NT2/D1 (cell line): ENCODE data around the gene TFDP2.

ENCODE experiments used
- DNase-seq: peaks from one replicate; pipeline ENCODE4 v3.0.0-alpha.2; 2011; ENCODE audit warnings: low read depth, low spot score
- H3K27me3 ChIP-seq: 2 replicates; pipeline ENCODE4 v1.6.0; 2011; ENCODE audit warnings: mild to moderate bottlenecking; ENCODE audit not compliant: insufficient read length, insufficient read depth
- H3K36me3 ChIP-seq: 2 replicates; pipeline ENCODE4 v1.6.1; 2011; ENCODE audit warnings: mild to moderate bottlenecking, low read length, mixed read lengths; ENCODE audit not compliant: insufficient read depth, insufficient read length
- H3K4me1 ChIP-seq: 2 replicates; pipeline ENCODE4 v1.5.1; 2011; ENCODE audit not compliant: insufficient read depth, insufficient read length
- H3K4me3 ChIP-seq: 2 replicates; pipeline ENCODE4 v1.5.1; 2011; ENCODE audit warnings: low read depth; ENCODE audit not compliant: insufficient read length
- H3K9ac ChIP-seq: 2 replicates; pipeline ENCODE4 v1.6.0; 2011; ENCODE audit warnings: low read depth; ENCODE audit not compliant: insufficient read length
- H3K9me3 ChIP-seq: 2 replicates; pipeline ENCODE4 v1.5.1; 2011; ENCODE audit warnings: mild to moderate bottlenecking, low read length; ENCODE audit not compliant: insufficient read depth
- SUZ12 ChIP-seq: IDR thresholded peaks from 2 replicates; pipeline ENCODE4 v1.6.1; 2011; ENCODE audit not compliant: insufficient read length, insufficient read depth; ENCODE audit errors: extremely low read depth
- YY1 ChIP-seq: IDR thresholded peaks from 2 replicates; pipeline ENCODE4 v1.6.1; 2011; ENCODE audit not compliant: insufficient read length, insufficient read depth
- ZNF274 ChIP-seq: IDR thresholded peaks from 2 replicates; pipeline ENCODE4 v1.6.1; 2011; ENCODE audit warnings: mild to moderate bottlenecking, low read depth, low read length

TFDP2 gene

GRCh38 chr3:141942006-141942405, 207.3 kb downstream of the TFDP2 start:
- Histone ChIP-seq H3K9me3 (no peaks in the 10 kb centered on the region), H3K27me3 (no peaks in the 10 kb centered on the region), H3K36me3 (no peaks in the 10 kb centered on the region), H3K4me1 (peaks cover 5% of the 10 kb centered on the region), H3K4me3 (no peak overlapping the region), H3K9ac (no peak overlapping the region)
- TF ChIP-seq ZNF274 (no peak), SUZ12 (no peak), YY1 (no peak)
- no peak for DNase-seq

- no peaks in the 10 kb centered on the region for H3K27me3 ChIP-seq
- no peak for DNase-seq
- no peaks in the 10 kb centered on the region for H3K9me3 ChIP-seq
- peaks cover 5% of the 10 kb centered on the region for H3K4me1 ChIP-seq
- no peak overlapping the region for H3K9ac ChIP-seq
- no peak for TF ChIP-seq SUZ12
- TF ChIP-seq YY1, result no peak
- no peak for TF ChIP-seq ZNF274
- no peak overlapping the region for H3K4me3 ChIP-seq
- no peaks in the 10 kb centered on the region for H3K36me3 ChIP-seq
Measured at GRCh38 chr3:141941093-141941492, 208.3 kb downstream of the TFDP2 start.

- Histone ChIP-seq H3K4me3 (no peak overlapping the region), H3K9me3 (no peaks in the 10 kb centered on the region), H3K27me3 (no peaks in the 10 kb centered on the region), H3K36me3 (no peaks in the 10 kb centered on the region), H3K9ac (no peak overlapping the region), H3K4me1 (peaks cover 3% of the 10 kb centered on the region)
- TF ChIP-seq ZNF274 (no peak), YY1 (no peak), SUZ12 (no peak)
- no peak for DNase-seq
Measured at GRCh38 chr3:141940194-141940776, 209.1 kb downstream of the TFDP2 start.

DNA sequence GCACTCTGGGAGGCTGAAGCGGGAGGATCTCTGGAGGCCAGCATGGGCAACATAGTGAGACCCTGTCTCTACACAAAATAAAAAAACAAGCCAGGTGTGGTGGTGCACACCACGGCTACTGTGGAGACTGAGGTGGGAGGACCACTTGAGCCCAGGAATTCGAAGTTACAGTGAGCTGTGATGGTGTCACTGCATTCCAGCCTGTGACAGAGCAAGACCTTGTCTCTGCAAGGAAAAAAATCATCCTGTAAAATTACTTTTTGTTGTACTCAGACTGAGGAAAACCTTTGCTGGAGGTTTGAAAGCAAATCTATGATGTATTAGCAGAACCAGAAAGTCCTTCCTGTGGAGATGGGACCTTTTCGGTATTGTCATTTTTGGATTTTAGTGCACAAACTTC, 209.6 kb downstream of the TFDP2 start:
- Histone ChIP-seq H3K4me3 (no peak overlapping the region), H3K4me1 (peaks cover 3% of the 10 kb centered on the region), H3K9me3 (no peaks in the 10 kb centered on the region), H3K36me3 (no peaks in the 10 kb centered on the region), H3K9ac (no peak overlapping the region), H3K27me3 (no peaks in the 10 kb centered on the region)
- DNase-seq, result no peak
- TF ChIP-seq YY1 (no peak), SUZ12 (no peak), ZNF274 (no peak)

DNA sequence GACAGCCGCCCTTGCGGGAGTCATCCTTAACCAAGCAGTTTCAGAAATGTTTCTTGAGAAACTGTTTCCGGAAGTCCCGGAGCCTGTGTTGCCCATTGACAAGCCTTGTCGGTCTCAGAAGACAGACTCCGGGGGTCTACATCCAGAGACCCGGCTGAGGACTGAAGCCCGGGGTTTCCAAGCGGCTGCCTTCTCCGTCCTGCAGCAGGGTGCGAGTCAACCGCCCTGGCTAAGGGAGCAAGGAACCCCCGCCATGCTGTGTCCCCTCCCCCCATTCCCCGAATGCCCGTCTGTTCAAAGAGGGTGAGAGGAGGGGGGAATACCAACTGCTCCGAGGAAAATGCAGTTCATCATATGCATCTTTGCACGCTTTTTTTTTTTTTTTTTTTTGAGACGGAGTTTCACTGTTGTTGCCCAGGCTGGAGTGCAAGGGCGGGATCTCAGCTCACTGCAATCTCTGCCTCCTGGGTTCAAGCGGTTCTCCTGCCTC, 211.3 kb downstream of the TFDP2 start:
- no peaks in the 10 kb centered on the region for H3K9me3 ChIP-seq
- H3K4me3 ChIP-seq, result no peak overlapping the region
- no peaks in the 10 kb centered on the region for H3K36me3 ChIP-seq
- H3K9ac ChIP-seq, result no peak overlapping the region
- TF ChIP-seq ZNF274, result no peak
- TF ChIP-seq SUZ12, result no peak
- TF ChIP-seq YY1, result no peak
- no peak for DNase-seq
- H3K4me1 ChIP-seq, result peaks cover 3% of the 10 kb centered on the region
- no peaks in the 10 kb centered on the region for H3K27me3 ChIP-seq

- TF ChIP-seq YY1 (no peak), ZNF274 (no peak), SUZ12 (no peak)
- Histone ChIP-seq H3K4me1 (peaks cover 3% of the 10 kb centered on the region), H3K4me3 (no peak overlapping the region), H3K9me3 (no peaks in the 10 kb centered on the region), H3K27me3 (no peaks in the 10 kb centered on the region), H3K9ac (no peak overlapping the region), H3K36me3 (no peaks in the 10 kb centered on the region)
- no peak for DNase-seq
Measured at GRCh38 chr3:141934354-141934753, 215.0 kb downstream of the TFDP2 start.

GRCh38 chr3:141933421-141934300, 215.7 kb downstream of the TFDP2 start:
- Histone ChIP-seq H3K9ac (no peak overlapping the region), H3K9me3 (no peaks in the 10 kb centered on the region), H3K4me3 (no peak overlapping the region), H3K4me1 (peaks cover 3% of the 10 kb centered on the region), H3K27me3 (no peaks in the 10 kb centered on the region), H3K36me3 (peaks cover 4% of the 10 kb centered on the region)
- no peak for DNase-seq
- TF ChIP-seq YY1 (no peak), SUZ12 (no peak), ZNF274 (no peak)
